CD4-positive, alpha-beta T cell treated with Interleukin-1 beta for 1 hour (primary cell): ENCODE data around the gene TNFSF8.

Experiments used
- DNase-seq, 2 donors: peaks; one replicate each; pipeline ENCODE4 v3.0.0-alpha.2; 2020 to 2022

TNFSF8 gene

GRCh38 chr9:114864471-114864870 lies 65.9 kb downstream of the TNFSF8 start:
- no peak for DNase-seq

GRCh38 chr9:114861922-114862605 lies 68.3 kb downstream of the TNFSF8 start:
- DNase-seq, result no peak

- no peak for DNase-seq
Observed at GRCh38 chr9:114861273-114861672, 69.1 kb downstream of the TNFSF8 start.

GRCh38 chr9:114860187-114860586 lies 70.2 kb downstream of the TNFSF8 start:
- DNase-seq, result no peak

- DNase-seq, result no peak
Observed at GRCh38 chr9:114856942-114857315, 73.5 kb downstream of the TNFSF8 start.

- DNase-seq, result no peak
Observed at GRCh38 chr9:114856215-114856941, 74.0 kb downstream of the TNFSF8 start.

GRCh38 chr9:114855488-114855887 lies 74.9 kb downstream of the TNFSF8 start:
- DNase-seq, result no peak

GRCh38 chr9:114854736-114855355 lies 75.5 kb downstream of the TNFSF8 start:
- no peak for DNase-seq

GRCh38 chr9:114853071-114853855 lies 77.1 kb downstream of the TNFSF8 start:
- no peak for DNase-seq

GRCh38 chr9:114852050-114852594 lies 78.3 kb downstream of the TNFSF8 start:
- no peak for DNase-seq

GRCh38 chr9:114851306-114851705 lies 79.1 kb downstream of the TNFSF8 start:
- no peak for DNase-seq
